HepG2 (cell line): ENCODE results near the gene HINFP. TPM values are rescaled to one million over a fixed set of nuclear protein-coding genes. Genes with fewer than 3 reads are reported as not detected.

ENCODE experiments used
- ASH2L ChIP-seq: fragments of 300-600, 200-600 bp; sonication (generic); IDR thresholded peaks from 2 replicates; pipeline ENCODE4 v1.7.0; 2017; ENCODE audit warnings: low read depth, mild to moderate bottlenecking, moderate library complexity, mixed read lengths, low read length; ENCODE audit not compliant: insufficient read length
- CBX1 ChIP-seq: IDR thresholded peaks from one replicate; pipeline ENCODE4 v1.6.1; 2016; ENCODE audit warnings: antibody characterized with exemption, low read depth
- DMAP1 ChIP-seq: IDR thresholded peaks from 2 replicates; pipeline ENCODE4 v1.6.1; 2016
- GTF2F1 ChIP-seq: fragments of 150-350 bp; IDR thresholded peaks from 2 replicates; pipeline ENCODE4 v1.6.1; 2014; ENCODE audit warnings: low read length
- KLF16 ChIP-seq, 2 experiments: sonication (generic) in 1 of 2; formaldehyde crosslinking in 1 of 2; IDR thresholded peaks; 2 replicates each; pipeline versions ENCODE4 v1.6.1 to v1.8.0; 2016 to 2023; ENCODE audit warnings: missing genetic modification reagents in 2 of 2, missing compliant biosample characterization in 1 of 2
- MXD1 ChIP-seq: sonication (generic); formaldehyde crosslinking; IDR thresholded peaks from 2 replicates; pipeline ENCODE4 v1.4.0; 2020; ENCODE audit warnings: mild to moderate bottlenecking, missing genetic modification reagents
- PCBP1 ChIP-seq: fragments of 200-400 bp; formaldehyde crosslinking; IDR thresholded peaks from 2 replicates; pipeline ENCODE4 v1.6.1; 2017; ENCODE audit warnings: mild to moderate bottlenecking, low read depth, low read length, borderline replicate concordance
- POLR2AphosphoS2 ChIP-seq: IDR thresholded peaks from 2 replicates; pipeline ENCODE4 v1.6.1; 2011; ENCODE audit warnings: low read depth, low read length, improper control_type of control experiment
- RAD21 ChIP-seq: fragments of 450-650 bp; formaldehyde crosslinking; IDR thresholded peaks from 2 replicates; pipeline ENCODE4 v1.5.0; 2020; ENCODE audit warnings: mild to moderate bottlenecking
- RFXANK ChIP-seq: IDR thresholded peaks from 2 replicates; pipeline ENCODE4 v1.6.1; 2016
- TBX2 ChIP-seq: sonication (generic); formaldehyde crosslinking; IDR thresholded peaks from 2 replicates; pipeline ENCODE4 v1.5.0; 2020; ENCODE audit warnings: missing genetic modification reagents, mild to moderate bottlenecking, borderline replicate concordance
- TRIM24 ChIP-seq: sonication (generic); formaldehyde crosslinking; IDR thresholded peaks from 2 replicates; pipeline ENCODE4 v1.8.0; 2022; ENCODE audit warnings: mild to moderate bottlenecking, missing genetic modification reagents
- ZBTB39 ChIP-seq: sonication (generic); formaldehyde crosslinking; IDR thresholded peaks from 2 replicates; pipeline ENCODE4 v1.5.0; 2020; ENCODE audit warnings: missing genetic modification reagents
- ZFP1 ChIP-seq: IDR thresholded peaks from 2 replicates; pipeline ENCODE4 v1.6.1; 2016
- ZGPAT ChIP-seq: IDR thresholded peaks from 2 replicates; pipeline ENCODE4 v1.6.1; 2016; ENCODE audit warnings: mild to moderate bottlenecking
- ZNF234 ChIP-seq: sonication (generic); formaldehyde crosslinking; conservative IDR thresholded peaks from 2 replicates; pipeline ENCODE4 v1.5.1; 2020; ENCODE audit warnings: mild to moderate bottlenecking, missing genetic modification reagents
- ZNF282 ChIP-seq: fragments of 450-650 bp; IDR thresholded peaks from 2 replicates; pipeline ENCODE4 v1.6.1; 2018; ENCODE audit not compliant: partially characterized antibody
- ZNF33B ChIP-seq: sonication (generic); formaldehyde crosslinking; IDR thresholded peaks from 2 replicates; pipeline ENCODE4 v1.5.1; 2020; ENCODE audit warnings: mild to moderate bottlenecking, missing genetic modification reagents
- ZNF484 ChIP-seq: sonication (generic); formaldehyde crosslinking; IDR thresholded peaks from 2 replicates; pipeline ENCODE4 v1.5.1; 2020; ENCODE audit warnings: mild to moderate bottlenecking, low read depth, missing genetic modification reagents, borderline replicate concordance
- ZNF510 ChIP-seq: sonication (generic); formaldehyde crosslinking; IDR thresholded peaks from 2 replicates; pipeline ENCODE4 v1.4.0; 2020; ENCODE audit warnings: low read depth, mild to moderate bottlenecking, missing genetic modification reagents
- ZNF580 ChIP-seq: IDR thresholded peaks from 2 replicates; pipeline ENCODE4 v1.6.1; 2016; ENCODE audit warnings: low read depth, borderline replicate concordance
- ZNF598 ChIP-seq: sonication (generic); formaldehyde crosslinking; IDR thresholded peaks from 2 replicates; pipeline ENCODE4 v1.5.1; 2020; ENCODE audit warnings: mild to moderate bottlenecking, missing genetic modification reagents, borderline replicate concordance
- ZNF639 ChIP-seq: conservative IDR thresholded peaks from 2 replicates; pipeline ENCODE4 v1.6.1; 2018; ENCODE audit warnings: missing genetic modification reagents
- ZNF746 ChIP-seq: sonication (generic); formaldehyde crosslinking; IDR thresholded peaks from 2 replicates; pipeline ENCODE4 v1.8.0; 2022; ENCODE audit warnings: mild to moderate bottlenecking, missing genetic modification reagents
- ZNF768 ChIP-seq: sonication (generic); formaldehyde crosslinking; IDR thresholded peaks from 2 replicates; pipeline ENCODE4 v1.4.0; 2020; ENCODE audit warnings: missing genetic modification reagents
- ZSCAN31 ChIP-seq: sonication (generic); formaldehyde crosslinking; IDR thresholded peaks from 2 replicates; pipeline ENCODE4 v1.5.0; 2020; ENCODE audit warnings: low read depth, mild to moderate bottlenecking, missing genetic modification reagents
- polyA plus RNA-seq, 8 experiments: library from polyadenylated mRNA; depleted of rRNA in 3 of 8; stranded (reverse) in 7 of 8; unstranded in 1 of 8; fragments of >200 nt; fragmentation: Illumina TruSeq in 4 of 8; extraction: Trizol in 4 of 8; gene quantifications; 2 replicates each; pipeline versions ENCODE4 v1.2.1 to v1.2.3, GENCODE V29; 2011 to 2016; ENCODE audit warnings: low read depth in 4 of 8, missing spikeins in 1 of 8, mixed read lengths in 1 of 8; ENCODE audit not compliant: insufficient read depth in 1 of 8
- total RNA-seq, 5 experiments: library from RNA; depleted of rRNA; stranded (reverse); fragments of >200 nt; fragmentation: Illumina TruSeq; extraction: Trizol; gene quantifications; 2 replicates each; pipeline ENCODE4 v1.2.3, GENCODE V29; 2016; ENCODE audit warnings: low read depth in 1 of 5

Gene HINFP
- total and polyA plus RNA-seq, 2 of the 13 experiments (the other 11 are each of a cell fraction or from before 2014, with no cell fraction given), result 15.1 to 21.4 TPM

- TF ChIP-seq RAD21 (CRISPR knock-in tag), result peak; percentile 45; the same call in 1 of the 2 replicates
- 0 out of 2 replicates have a peak, but pooled peaks have one; percentile 75 for TF ChIP-seq RFXANK (CRISPR knock-in tag)
- no peak for TF ChIP-seq ZNF33B (CRISPR knock-in tag)
- peak; percentile 59; the same call in 1 of the 2 replicates for TF ChIP-seq TBX2 (CRISPR knock-in tag)
- TF ChIP-seq ZGPAT (CRISPR knock-in tag), result peak; percentile 79
- TF ChIP-seq CBX1, result no peak
- TF ChIP-seq ZNF768 (CRISPR knock-in tag), result peak; percentile 72; the same call in 1 of the 2 replicates
- no peak for TF ChIP-seq ZNF484 (CRISPR knock-in tag)
- TF ChIP-seq ZNF510 (CRISPR knock-in tag), result peak; percentile 86; the same call in 1 of the 2 replicates
- TF ChIP-seq ZNF746 (CRISPR knock-in tag), result peak; percentile 95
- no peak for TF ChIP-seq POLR2AphosphoS2
- TF ChIP-seq KLF16 (CRISPR knock-in tag; IDR thresholded peaks at IDR 0.05), result peak in 1 of 2 experiments; percentile 28; a peak in 1 of 4 replicates
- no peak for TF ChIP-seq PCBP1
- TF ChIP-seq ZNF639 (CRISPR knock-in tag), result peak; percentile 61; the same call in 1 of the 2 replicates
- no peak for TF ChIP-seq ZNF234 (CRISPR knock-in tag)
- peak; percentile 82; the same call in 1 of the 2 replicates for TF ChIP-seq ZSCAN31 (CRISPR knock-in tag)
- no peak for TF ChIP-seq GTF2F1
- TF ChIP-seq ZFP1 (CRISPR knock-in tag), result peak; percentile 24; the same call in 1 of the 2 replicates
- TF ChIP-seq MXD1 (CRISPR knock-in tag), result peak; percentile 87
- TF ChIP-seq TRIM24 (CRISPR knock-in tag), result 0 out of 2 replicates have a peak, but pooled peaks have one; percentile 37
- no peak; the same call in 1 of the 2 replicates for TF ChIP-seq ZNF598 (CRISPR knock-in tag)
- no peak; the same call in 1 of the 2 replicates for TF ChIP-seq ZNF580 (CRISPR knock-in tag)
- TF ChIP-seq ZBTB39 (CRISPR knock-in tag), result no peak
- TF ChIP-seq ZNF282, result no peak
- TF ChIP-seq DMAP1, result peak; percentile 88
- TF ChIP-seq ASH2L, result peak; percentile 90
Observed at GRCh38 chr11:119084663-119085436, 36.5 kb upstream of the HINFP start, which contains the start of gene HMBS (continued).
